HG02759 (cell line): Measurements from ENCODE around the gene C1orf159.

Source experiments
- ATAC-seq: cut with Tn5 transposase; IDR thresholded peaks from one replicate; pipeline ENCODE4 v1.9.1; 2021; ENCODE audit warnings: mild to moderate bottlenecking, moderate library complexity; ENCODE audit not compliant: unreplicated experiment

C1orf159 gene

DNA sequence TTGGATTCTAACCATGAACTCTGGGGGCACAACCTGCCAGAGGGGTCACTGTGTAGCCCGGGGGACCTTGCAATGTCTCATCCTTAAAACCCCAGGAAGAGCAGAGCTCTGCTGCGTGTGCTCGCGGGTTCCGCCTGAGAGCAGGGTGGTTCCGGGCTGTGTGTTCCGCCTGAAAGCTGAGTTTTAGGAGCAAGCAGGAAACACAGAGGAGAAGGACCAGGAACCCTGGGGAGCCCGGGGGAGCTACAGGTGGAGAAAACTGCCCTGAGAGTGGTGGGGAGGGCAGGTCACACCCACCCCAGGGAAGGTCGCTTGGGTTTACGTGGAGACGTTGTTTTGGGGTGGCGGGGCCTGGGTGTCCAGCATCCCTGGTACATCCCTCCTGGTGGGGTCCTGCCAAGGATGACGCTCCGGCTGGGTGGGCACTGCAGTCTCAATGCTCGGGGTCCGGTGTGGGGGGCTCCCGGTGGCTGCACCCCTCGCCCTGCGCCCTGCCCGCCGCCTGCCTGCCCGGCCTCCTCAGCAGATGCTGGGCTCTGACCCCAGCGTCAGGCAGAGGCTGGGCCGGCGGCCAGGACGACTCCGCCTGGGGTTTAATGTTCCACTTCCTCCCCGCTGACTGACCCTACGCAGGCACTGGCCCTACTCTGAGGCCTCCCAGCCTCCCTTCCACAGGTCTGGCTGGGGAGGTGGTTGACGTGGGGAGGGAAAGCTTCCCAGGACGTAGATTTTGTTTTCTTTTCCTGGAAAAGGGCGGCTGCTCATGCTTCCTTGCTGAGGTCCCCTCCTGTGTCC, 17.3 kb upstream of the C1orf159 start:
- no peak for ATAC-seq

DNA sequence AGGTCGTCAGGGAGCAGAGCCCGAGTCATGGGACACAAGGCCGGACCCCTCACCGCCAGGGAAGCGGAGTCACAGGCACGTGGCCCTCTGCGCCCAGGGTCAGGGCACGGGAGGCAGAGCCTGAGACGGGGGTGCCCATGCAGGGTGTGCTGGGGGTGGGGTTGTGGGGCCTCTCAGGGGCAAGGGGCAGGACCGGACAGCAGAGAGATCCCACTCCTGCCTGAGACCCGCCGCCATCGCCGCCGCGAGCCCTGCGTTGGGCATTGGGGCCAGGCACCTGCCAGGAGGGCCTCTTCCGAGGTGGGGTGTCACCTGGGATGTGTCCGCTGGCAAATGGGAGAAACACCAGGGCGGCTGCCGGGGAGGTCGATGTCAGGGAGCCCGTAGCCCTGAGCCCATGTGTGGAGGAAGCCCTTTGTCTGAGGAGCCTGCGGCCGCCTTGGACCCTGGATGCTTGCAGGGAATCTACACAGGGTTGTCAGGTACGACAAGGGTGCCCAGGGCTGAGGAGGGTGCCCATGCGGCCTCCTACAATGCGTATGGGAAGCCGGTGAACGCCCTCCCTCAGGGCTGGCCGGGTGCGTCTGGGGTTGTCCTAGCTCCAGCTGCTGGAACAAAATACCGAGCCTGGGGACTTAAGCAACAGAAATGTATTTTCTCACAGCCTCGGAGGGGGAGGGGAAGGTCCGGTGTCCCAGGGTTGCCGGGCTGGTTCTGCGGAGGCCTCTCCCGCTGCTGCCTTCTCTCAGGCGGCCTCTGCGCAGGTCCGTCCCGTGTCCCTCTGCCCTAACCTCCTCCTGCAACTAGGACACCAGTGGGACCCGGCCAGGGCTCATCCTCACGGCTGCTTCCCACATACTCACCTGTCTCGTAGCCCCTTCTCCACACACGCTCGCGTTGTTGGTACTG, 16.4 kb upstream of the C1orf159 start:
- ATAC-seq, result no peak

DNA sequence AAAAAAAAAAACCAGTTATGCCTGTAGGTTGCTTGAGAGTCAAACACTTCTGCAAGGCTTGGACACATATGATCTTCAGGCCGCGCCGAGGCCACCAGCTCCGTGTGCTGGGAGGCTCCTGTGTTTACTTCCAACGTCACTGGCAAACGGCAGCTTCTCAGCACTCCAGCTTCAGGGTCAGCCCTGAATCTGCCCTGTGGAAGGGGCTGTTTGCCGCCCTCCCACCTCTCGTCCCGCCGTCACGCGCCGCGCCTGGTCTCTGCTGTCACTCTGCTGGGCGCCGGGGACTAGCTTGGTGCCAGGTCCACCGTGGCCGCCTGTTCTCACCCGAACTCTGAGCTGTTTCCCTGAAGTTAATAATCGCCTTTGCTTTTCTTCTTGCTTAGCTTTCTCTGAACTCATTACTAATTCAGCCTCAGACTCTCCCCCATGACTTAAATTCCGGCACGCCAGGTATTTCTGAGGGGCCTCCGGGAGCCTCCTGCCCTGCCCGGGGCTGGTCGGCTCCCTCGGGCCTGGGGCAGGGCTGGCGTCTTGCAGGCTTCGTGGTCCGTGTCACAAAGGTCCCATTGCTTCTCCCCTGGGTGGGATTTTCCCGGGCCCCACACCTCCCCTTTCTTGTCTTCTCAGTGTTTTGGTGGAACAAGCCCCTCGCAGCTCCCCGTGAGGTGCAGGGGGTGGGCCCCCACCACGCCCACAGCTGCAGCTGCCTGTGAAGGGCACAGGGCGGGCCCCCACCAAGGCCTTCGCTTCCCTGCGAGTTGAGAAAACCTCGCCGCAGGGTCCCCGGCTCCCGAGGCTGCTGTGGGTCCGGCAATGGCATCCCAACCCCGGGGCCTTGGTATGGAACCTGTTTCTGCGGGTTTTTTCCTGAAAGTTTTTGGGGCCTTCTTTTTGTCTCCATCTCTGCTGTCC, 14.6 kb upstream of the C1orf159 start:
- ATAC-seq, result no peak

DNA sequence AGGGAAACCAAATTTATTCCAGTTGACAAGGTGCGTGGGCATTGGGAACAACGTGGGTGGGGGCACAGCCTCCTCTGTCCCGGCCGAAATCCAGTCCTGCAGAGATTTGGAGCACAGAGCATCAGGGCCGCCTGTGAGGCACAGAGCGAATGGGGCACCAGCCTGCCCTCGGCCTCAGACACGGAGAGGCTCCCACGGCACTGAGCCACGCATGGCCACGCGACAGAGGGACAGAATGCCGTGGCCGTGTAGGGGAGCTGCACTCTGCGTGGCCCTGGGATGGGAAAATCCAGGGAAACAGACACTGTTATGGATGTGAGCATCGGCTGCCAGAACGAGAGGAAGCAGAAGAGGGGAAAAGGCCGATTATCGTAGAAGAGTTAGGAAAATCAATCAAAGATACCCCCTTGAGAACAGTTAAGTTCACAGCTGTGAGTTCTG, 13.5 kb upstream of the C1orf159 start:
- no peak for ATAC-seq

DNA sequence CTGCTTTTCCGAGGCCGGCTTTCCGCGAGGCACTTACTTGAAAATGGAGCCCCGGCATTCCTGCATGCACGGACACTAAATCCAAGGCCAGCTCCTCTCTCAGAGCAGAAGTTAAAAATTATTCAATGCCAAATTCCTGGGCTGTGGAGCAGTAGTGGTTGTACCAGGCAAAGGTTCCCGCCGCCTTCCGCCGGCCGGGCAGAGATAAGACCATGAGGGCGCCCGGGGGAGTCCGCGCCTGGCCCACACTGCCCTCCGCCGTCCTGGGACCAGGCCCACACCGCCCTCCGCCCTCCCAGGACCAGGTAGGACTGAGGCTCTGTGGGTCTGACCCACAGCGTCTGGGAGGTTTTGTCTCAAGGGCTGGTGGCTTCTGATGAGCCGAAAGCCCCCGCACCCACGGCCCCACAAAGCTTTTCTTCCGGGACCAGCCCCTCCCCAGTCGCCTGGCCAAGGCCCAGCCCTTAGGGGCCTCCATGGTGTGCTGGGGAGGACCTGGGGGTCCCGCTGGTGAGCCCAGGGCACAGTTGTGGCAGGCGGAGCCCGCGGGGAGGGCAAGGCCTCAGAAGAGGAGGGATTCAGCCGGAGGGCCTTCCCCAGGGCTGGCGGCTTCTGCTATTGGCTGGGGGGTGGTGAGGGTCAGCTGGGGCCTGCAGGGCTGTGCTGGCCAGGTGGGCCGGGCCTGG, 12.7 kb upstream of the C1orf159 start:
- no peak for ATAC-seq

DNA sequence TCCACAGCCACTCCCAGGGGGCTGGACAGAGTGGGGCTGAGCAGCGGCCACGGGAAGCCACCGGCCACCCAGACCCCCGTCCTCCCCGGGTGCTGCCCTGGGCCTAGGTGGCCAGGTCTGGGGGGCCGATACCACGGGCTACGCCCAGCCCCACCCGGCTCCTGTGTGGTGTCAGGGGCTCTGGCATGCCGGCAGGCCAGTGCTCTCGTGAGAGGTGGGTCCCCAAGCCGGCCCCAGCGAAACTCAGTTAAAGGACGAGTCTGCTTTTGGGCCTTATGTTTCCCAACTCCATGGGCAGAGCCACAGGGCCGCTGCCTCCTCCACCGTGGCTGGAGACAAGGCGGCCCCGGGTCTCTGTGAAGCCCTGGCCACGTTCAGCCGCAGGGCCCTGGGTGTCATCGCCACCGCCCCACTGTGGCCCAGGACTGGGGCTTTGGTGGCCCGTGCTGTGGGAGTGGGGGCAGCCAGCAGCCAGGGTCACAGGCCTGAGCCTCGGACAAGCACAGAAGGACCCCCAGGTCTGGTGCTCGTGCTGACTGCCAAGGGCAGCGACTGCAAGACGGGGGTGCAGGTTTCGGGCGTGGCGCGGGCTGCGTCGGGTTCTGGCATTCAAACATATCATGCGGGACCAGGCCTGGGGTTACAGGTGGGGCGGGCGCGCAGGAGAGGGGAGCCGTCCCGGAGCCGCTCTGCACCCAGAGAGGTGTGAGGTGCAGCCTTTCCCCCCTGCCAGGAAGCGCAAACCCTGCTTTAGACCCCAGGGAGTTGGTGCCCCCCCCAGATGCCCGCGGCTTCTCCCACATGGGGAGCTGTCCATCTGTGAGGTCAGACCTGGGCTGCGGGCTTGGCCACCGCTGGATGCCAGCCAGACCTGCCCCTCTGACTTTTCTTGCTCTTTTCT, 11.9 kb upstream of the C1orf159 start:
- no peak for ATAC-seq

DNA sequence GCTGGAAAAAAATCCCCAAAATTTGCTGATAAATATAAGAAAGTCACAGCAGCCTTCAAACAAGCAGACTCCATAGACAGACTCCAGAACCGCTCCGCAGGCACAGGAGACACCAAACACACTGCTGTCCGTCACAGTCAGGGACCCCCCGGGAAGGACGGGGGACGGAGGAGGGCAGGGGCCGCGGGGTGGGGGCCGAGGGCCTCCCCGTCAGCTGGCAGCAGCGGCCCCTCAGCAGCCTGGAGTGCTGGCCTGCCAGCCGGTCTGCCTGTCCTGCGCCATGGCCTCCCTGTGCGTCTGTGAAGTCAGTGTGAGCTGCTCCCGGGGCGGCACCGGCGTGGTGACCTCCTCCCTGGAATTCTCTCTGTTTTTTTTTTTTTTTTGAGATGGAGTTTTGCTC, 10.1 kb upstream of the C1orf159 start:
- no peak for ATAC-seq

DNA sequence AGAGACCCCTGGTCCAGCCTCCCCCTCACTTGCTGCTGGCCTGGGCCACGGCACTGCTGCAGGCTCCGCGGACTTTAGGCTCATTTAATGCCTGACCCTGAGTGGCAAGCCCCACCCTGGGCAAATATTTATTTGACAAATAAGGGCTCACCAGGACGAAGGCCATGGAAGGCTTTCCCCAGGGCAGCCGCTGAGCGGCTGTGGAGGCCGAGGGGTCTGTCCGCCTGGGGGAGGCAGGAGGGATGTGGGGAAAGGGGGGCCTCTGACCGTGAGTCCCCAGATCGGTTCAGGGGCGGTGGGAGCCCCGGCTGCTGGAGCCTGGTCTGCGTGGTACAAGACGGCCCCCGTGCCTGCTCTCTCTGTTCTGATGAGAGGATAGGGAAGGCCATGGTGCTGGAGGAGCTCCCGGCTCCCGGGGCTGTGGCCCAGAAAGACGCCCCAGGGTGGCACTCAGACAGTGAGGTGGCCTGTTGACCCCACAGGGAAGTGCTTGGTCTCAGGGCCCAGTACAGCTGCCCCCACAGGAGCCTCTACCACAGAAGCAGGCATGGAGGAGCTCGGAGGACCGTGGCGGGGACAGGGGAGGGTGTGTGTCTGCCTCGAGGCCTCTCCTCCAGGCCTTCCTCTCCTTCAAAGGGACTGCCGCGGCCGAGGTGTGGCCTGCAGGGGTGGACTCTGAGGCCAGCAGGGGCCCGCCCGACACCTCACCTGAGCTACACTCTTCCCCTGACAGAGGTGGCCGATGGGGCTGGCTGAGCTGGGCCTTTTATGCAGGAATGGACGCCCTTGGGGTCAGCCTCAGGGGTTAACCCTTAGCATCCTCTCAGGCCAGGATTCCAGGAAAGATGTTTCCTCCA, 9.1 kb upstream of the C1orf159 start:
- no peak for ATAC-seq

DNA sequence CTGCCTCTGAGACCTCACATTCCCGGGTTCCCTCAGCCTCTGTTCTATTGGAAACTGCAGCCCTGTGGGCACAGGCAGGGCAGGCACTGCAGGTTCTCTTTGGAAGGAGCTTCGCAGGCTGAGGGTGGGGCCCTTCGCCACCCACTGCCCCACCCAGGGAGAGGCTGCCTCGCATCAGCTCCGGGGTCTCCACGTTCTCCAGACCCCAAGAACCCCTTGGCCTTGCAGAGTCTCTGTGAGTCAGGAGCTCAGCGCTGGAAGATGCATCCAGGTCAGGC, 8.6 kb upstream of the C1orf159 start:
- no peak for ATAC-seq

DNA sequence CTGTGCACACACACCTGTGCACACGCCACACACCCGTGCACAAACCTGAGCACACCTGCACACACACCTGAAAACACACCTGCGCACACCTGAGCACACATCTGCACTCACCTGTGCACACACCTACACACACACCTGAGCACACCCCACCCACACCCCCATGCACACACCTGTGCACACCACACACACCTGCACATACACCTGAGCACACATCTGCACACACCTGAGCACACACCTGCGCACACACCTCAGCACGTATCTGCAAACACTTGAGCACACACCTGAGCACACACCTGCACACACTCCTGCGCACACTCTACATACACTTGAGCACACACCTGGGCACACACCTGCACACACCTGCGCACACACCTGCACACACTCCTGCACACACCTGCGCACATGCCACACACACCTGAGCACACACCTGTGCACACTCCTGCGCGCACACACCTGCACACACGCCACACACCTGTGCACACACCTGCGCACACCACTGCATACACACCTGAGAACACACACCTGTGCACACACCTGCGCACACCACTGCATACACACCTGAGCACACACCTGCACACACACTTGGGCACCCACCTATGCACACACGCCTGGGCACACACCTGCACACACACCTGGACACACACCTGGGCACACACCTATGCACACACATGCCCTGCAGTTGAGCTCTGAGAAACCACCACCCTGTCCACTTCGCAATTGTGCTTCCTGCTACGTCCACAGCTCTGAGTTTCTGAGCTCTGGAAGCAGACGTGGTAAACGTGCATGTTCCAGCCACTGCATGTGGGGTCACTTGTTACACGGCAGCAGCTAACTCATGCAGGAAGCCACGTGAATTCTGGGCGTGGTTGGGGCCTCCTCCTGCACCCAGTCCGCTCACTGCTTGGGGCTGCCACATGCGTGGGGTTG, 8.0 kb upstream of the C1orf159 start:
- ATAC-seq, result no peak

DNA sequence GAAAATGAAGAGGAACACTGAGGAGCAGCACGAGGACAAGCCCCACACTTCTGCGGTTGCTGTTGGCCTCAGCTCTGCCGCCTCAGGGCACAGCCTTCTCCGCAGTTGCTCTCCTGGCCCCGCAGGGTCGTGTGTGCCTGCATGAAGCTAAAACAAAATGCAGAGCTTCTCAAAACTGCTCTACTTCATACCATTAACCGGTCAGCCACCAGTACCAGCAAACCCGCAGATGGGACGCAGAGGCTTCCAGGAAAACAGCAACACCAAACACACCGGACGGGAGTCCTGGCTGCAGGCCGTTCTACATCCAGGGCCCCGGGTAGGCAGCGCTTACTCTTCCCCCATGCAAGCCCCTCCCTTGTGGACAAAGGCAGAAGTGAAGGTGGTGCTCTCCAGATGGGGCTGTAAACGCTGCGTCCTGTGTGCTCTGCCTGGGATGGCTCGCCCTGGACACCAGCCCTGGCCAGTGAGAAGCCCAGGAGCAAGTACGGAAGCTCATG, 7.1 kb upstream of the C1orf159 start:
- ATAC-seq, result no peak

DNA sequence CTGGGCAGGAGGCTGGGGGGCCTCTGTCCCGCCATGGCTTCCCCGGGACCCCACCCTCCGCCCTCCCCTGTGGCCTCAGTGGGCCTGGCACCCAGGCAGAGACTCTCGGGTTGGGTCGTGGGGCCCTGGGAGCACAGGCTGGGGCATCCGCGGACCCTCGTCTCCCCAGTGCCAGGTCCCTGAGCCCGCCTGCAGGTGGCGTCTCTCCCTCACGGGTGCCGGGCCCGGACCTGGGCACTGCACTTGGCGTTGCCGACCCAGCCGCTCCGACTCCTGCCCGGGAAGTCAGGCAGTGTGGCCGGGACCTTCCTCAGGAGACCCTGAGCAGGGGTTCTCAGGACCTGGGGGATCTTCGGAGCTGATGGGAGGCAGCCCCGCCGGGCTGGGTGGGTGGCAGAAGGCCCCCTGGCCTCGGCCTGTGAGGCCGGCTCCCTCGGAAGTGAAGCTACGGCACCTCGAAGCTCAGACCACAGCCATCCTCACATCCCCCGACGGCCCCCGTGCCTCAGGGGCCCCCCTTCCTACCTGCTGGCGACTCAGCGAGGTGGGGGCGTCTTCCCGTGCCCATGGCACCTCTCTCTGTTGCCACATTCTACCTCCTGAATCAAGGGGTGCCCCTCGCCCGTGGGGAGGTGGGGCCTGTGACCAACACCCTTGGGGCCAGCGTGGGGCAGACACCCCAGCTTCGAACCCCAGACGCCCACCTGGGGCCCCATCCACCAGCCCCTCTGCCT, 6.4 kb upstream of the C1orf159 start:
- peak; percentile 68 for ATAC-seq

DNA sequence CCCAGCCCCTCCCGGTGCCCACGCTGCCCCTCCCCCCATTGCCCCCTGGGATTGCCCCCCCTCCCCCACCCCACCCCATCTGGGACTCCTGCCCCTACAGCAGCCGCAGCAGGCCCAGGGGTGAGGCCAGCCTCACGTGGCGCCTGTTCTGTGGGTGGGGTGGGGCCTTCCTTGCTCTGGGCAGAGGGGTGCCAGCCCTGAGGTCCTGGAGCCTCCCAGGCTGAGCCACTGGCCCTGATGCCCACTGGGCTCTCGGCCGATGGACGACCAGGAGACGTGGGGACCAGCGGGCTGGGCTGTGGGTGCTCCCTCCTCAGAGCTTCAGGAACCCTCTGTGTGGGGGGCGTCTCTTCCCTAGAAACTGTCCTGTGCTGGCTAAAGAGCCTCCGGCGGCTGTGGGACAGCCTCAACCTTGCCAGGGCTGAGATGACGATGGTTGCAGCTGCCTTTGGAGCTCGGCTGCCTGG, 5.8 kb upstream of the C1orf159 start:
- ATAC-seq, result no peak

DNA sequence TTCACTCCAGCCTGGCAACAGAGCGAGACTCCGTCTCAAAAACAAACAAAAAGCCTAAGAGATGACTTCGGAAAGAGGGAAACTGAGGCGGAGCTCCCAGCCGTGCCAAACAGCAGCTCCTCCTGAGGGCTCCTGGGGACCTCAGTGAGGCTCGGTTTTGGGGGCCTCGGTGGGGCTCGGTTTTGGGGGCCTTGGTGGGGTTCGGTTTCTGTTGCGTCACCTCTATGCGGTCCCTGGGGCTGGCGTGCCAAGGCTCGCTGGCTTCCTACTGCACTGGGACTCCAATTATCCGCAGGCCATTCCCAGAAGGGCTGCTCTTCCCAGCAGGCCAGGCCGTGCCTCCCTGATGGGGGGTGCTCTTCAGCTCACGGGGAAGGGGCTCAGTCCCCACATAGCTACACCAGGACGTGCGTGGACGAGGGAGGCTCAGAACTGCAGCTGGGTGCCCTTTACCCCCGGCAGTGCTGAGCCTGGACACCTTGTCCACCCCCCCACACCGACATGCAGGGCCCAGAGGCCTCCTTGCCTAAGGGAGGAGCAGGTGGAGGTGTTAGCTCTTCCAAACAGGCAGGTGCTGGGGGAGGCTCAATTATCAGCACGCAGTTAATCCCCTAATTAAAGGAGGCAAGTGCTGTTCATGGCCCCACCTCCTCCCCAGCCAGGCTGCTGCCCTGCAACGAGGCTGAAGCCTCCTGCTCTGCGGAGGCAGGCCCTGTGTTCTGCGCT, 5.1 kb upstream of the C1orf159 start:
- ATAC-seq, result no peak

DNA sequence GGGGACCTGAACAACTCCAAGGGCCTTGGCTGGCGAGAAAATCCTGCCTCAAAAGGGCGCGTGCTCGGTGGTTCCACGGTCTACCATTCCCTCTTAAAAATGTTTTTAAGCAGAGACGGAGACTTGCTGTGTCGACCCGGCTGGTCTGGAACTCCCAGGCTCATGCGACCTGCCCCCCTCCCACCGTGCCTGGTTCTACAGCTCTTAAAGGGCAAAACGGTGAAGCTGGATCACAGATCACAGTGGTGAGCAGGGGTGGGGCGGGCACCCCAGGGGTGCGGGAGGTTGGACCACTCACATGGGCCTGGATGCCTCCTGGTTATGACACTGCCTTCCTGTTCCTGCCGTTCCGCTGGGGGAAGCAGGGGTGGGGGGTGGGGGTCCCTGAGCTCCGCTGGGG, 4.2 kb upstream of the C1orf159 start:
- no peak for ATAC-seq

DNA sequence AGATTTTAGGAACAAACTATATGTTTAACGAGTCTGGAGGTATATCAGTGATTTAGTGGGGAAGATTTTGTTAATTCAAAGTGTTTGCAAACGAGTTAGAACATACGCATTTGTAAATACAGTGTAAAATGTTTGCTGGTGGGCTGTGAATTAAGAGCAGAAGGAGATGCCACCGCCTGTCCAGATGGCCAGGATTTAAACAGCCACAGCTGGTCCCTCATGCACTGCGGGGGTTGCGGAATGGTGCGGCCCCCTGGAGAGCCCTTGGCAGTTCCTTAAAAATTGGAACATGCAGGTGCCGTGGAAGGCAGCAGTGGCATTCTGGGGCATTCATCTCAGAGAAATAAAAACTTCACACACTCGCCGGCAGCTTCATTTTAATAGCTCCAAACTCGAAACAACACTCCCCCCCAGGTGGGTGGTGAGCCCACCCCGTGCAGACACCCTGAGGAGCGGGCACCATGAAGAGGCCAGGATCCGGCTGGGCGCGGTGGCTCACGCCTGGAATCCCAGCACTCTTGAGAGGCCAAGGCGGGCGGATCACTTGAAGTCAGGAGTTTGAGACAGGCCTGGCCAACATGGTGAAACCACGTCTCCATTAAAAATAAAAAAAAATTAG, 3.5 kb upstream of the C1orf159 start:
- ATAC-seq, result no peak
